K562 (cell line): Measurements from ENCODE around the gene CBX8. TPM values are rescaled to one million over a fixed set of nuclear protein-coding genes. Genes with fewer than 3 reads are reported as not detected.

Experiments used
- E2F4 ChIP-seq: sonication (generic); formaldehyde crosslinking; IDR thresholded peaks from 2 replicates; pipeline ENCODE4 v1.8.0; 2022; ENCODE audit warnings: mild to moderate bottlenecking, low read depth, missing genetic modification reagents
- GABPB2 ChIP-seq: fragments of 250-450 bp; sonication (Bioruptor Pico); conservative IDR thresholded peaks from 2 replicates; pipeline ENCODE4 v1.5.1; 2021; ENCODE audit warnings: mild to moderate bottlenecking
- HES1 ChIP-seq: fragments of 450-650 bp; IDR thresholded peaks from 2 replicates; pipeline ENCODE4 v1.6.1; 2016; ENCODE audit warnings: low read depth, mild to moderate bottlenecking, moderate library complexity
- HINFP ChIP-seq: fragments of 450-650 bp; conservative IDR thresholded peaks from 2 replicates; pipeline ENCODE4 v1.6.1; 2016; ENCODE audit warnings: missing genetic modification characterization, low read depth, mild to moderate bottlenecking, control low read depth, missing compliant biosample characterization
- HMG20A ChIP-seq: fragments of 450-650 bp; formaldehyde crosslinking; conservative IDR thresholded peaks from 2 replicates; pipeline ENCODE4 v1.4.0; 2020; ENCODE audit warnings: mild to moderate bottlenecking, mixed read lengths
- SREBF2 ChIP-seq: sonication (generic); formaldehyde crosslinking; IDR thresholded peaks from 2 replicates; pipeline ENCODE4 v1.4.0; 2020; ENCODE audit warnings: mild to moderate bottlenecking, missing genetic modification reagents
- XRCC4 ChIP-seq: IDR thresholded peaks from one replicate; pipeline ENCODE4 v1.6.1; 2011; ENCODE audit not compliant: insufficient read depth, insufficient read length; ENCODE audit errors: extremely low read depth
- ZBTB40 ChIP-seq, 2 experiments: fragments of 450-650 bp in 1 of 2; sonication (generic) in 1 of 2; formaldehyde crosslinking in 1 of 2; IDR thresholded peaks; 2 replicates each; pipeline versions ENCODE4 v1.7.1 to v1.9.0; 2016 to 2022; ENCODE audit warnings: inconsistent platforms in 1 of 2, mild to moderate bottlenecking in 1 of 2, missing genetic modification reagents in 1 of 2
- polyA plus RNA-seq, 8 experiments: library from polyadenylated mRNA; depleted of rRNA in 4 of 8; stranded (reverse) in 5 of 8; unstranded in 3 of 8; fragments of >200 nt; fragmentation: Nextera tagmentation in 2 of 8; fragmentation: Illumina TruSeq in 1 of 8; extraction: Ambion mirVana in 2 of 8; extraction: Trizol in 1 of 8; gene quantifications; 2 replicates each; pipeline versions ENCODE4 v1.2.1 to v1.2.3, GENCODE V29; 2011 to 2014; ENCODE audit warnings: inconsistent platforms in 1 of 8, missing spikeins in 1 of 8
- total RNA-seq, 7 experiments: library from RNA; depleted of rRNA in 6 of 7; stranded (reverse); fragments of >200 nt in 6 of 7; fragmentation: Illumina TruSeq in 2 of 7; extraction: Trizol in 2 of 7; gene quantifications; 2 replicates each; pipeline versions ENCODE4 v1.2.1 to v1.2.3, GENCODE V29; 2011 to 2021; ENCODE audit warnings: low replicate concordance in 1 of 7

The CBX8 gene
- total and polyA plus RNA-seq, 9 of the 15 experiments (the other 6 are each of a cell fraction or from before 2014, with no cell fraction given): 0.08 to 11.9 (median 2.6) TPM

- TF ChIP-seq ZBTB40 (IDR thresholded peaks at IDR 0.05): peak; percentile 44; the same call in 1 of the 2 replicates
- no peak for TF ChIP-seq ZBTB40 (CRISPR knock-in tag; IDR thresholded peaks at IDR 0.05)
- no peak for TF ChIP-seq XRCC4
- TF ChIP-seq GABPB2 (CRISPR knock-in tag): no peak
- peak; percentile 72; the same call in 1 of the 2 replicates for TF ChIP-seq HINFP (tag)
- no peak for TF ChIP-seq E2F4
- TF ChIP-seq HES1: no peak
- TF ChIP-seq HMG20A: no peak
- TF ChIP-seq SREBF2 (CRISPR knock-in tag): no peak
Observed at GRCh38 chr17:79831265-79832217, 34.7 kb upstream of the CBX8 start (continued).
